B cell (primary cell): ENCODE measurements around the gene PFDN2.

Source experiments
- CTCF ChIP-seq: fragments of 200-600 bp; IDR thresholded peaks from one replicate; pipeline ENCODE4 v1.8.0; 2022; ENCODE audit warnings: antibody characterized with exemption, mild to moderate bottlenecking
- EZH2 ChIP-seq: IDR thresholded peaks from 2 replicates; pipeline ENCODE4 v1.6.1; 2012; ENCODE audit warnings: borderline replicate concordance, low read depth, mild to moderate bottlenecking, moderate library complexity, low read length; ENCODE audit not compliant: insufficient read depth, poor library complexity, severe bottlenecking

- no peak for TF ChIP-seq CTCF
- no peak for TF ChIP-seq EZH2
These were observed 20.0 kb upstream of the PFDN2 start for GRCh38 chr1:161137881-161138280.
